ENCODE measurements around the gene CXADR.

The CXADR gene

GRCh38 chr21:17532292-17532691 is 19.4 kb downstream of the CXADR start:
- H3K4me1 ChIP-seq (ENCODE audit: control insufficient read depth, insufficient read depth, low read length): no peaks in the 10 kb centered on the region
- no peak overlapping the region for H3K4me3 ChIP-seq (ENCODE audit: low read length)
- H3K36me3 ChIP-seq (ENCODE audit: control insufficient read depth, insufficient read depth, low read length): no peaks in the 10 kb centered on the region
- no peak overlapping the region for H3K27ac ChIP-seq (ENCODE audit: low read depth, low read length)
- H3K9ac ChIP-seq (ENCODE audit: low read length): no peak overlapping the region
- no peaks in the 10 kb centered on the region for H3K27me3 ChIP-seq (ENCODE audit: control insufficient read depth, insufficient read depth, low read length)

- Histone ChIP-seq H3K4me3 (ENCODE audit: low read length) (no peak overlapping the region), H3K4me1 (ENCODE audit: control insufficient read depth, insufficient read depth, low read length) (no peaks in the 10 kb centered on the region), H3K9ac (ENCODE audit: low read length) (no peak overlapping the region), H3K27ac (ENCODE audit: low read depth, low read length) (no peak overlapping the region), H3K27me3 (ENCODE audit: control insufficient read depth, insufficient read depth, low read length) (no peaks in the 10 kb centered on the region), H3K36me3 (ENCODE audit: control insufficient read depth, insufficient read depth, low read length) (no peaks in the 10 kb centered on the region)
Observed at GRCh38 chr21:17536381-17536780, 23.5 kb downstream of the CXADR start.

DNA sequence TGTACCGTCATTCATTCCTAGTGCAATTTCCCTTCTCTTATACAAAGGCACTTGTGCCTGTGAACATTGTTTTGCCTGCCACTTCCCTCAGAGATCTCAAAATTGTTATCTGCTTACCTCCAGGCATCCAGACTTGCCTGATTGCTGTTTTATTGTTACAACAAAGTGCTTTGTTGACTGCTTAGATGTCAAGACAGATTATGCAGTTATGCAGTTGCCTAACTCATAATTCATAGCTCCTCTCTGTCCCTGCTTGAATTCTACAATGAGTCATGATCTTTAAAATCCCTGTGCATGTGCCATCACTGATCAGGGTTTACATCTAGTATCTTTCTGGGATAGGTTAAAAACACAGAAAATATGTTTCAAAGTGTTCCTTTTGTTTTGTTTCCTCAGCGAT is 24.5 kb downstream of the CXADR start:
- Histone ChIP-seq H3K27me3 (ENCODE audit: control insufficient read depth, insufficient read depth, low read length) (no peaks in the 10 kb centered on the region), H3K4me1 (ENCODE audit: control insufficient read depth, insufficient read depth, low read length) (no peaks in the 10 kb centered on the region), H3K9ac (ENCODE audit: low read length) (no peak overlapping the region), H3K36me3 (ENCODE audit: control insufficient read depth, insufficient read depth, low read length) (no peaks in the 10 kb centered on the region), H3K4me3 (ENCODE audit: low read length) (no peak overlapping the region), H3K27ac (ENCODE audit: low read depth, low read length) (no peak overlapping the region)

GRCh38 chr21:17538576-17538975 is 25.7 kb downstream of the CXADR start:
- H3K36me3 ChIP-seq (ENCODE audit: control insufficient read depth, insufficient read depth, low read length): no peaks in the 10 kb centered on the region
- no peak overlapping the region for H3K27ac ChIP-seq (ENCODE audit: low read depth, low read length)
- no peaks in the 10 kb centered on the region for H3K27me3 ChIP-seq (ENCODE audit: control insufficient read depth, insufficient read depth, low read length)
- H3K4me1 ChIP-seq (ENCODE audit: control insufficient read depth, insufficient read depth, low read length): no peaks in the 10 kb centered on the region
- no peak overlapping the region for H3K9ac ChIP-seq (ENCODE audit: low read length)
- no peak overlapping the region for H3K4me3 ChIP-seq (ENCODE audit: low read length)

DNA sequence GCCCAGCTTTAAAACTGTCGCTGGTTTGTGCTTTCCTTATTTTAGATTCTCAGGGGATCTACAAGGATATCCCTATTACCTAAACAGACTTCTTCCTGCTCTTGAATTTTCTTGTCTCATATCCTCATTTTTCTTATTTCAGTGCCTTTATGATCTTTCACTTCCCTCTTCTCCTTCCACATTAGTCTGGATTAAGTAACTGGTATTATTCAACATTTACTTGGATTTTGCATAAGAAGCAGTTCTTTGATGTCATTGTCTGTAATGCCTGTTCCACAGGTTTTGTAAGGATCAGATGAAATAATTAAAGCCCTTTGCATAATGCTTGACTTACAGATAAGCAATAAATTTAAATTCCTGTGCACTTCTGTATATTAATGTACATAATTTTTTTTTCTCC is 26.5 kb downstream of the CXADR start:
- Histone ChIP-seq H3K27me3 (ENCODE audit: control insufficient read depth, insufficient read depth, low read length) (no peaks in the 10 kb centered on the region), H3K4me3 (ENCODE audit: low read length) (no peak overlapping the region), H3K27ac (ENCODE audit: low read depth, low read length) (no peak overlapping the region), H3K36me3 (ENCODE audit: control insufficient read depth, insufficient read depth, low read length) (no peaks in the 10 kb centered on the region), H3K9ac (ENCODE audit: low read length) (no peak overlapping the region), H3K4me1 (ENCODE audit: control insufficient read depth, insufficient read depth, low read length) (no peaks in the 10 kb centered on the region)

- Histone ChIP-seq H3K4me1 (ENCODE audit: control insufficient read depth, insufficient read depth, low read length) (no peaks in the 10 kb centered on the region), H3K27ac (ENCODE audit: low read depth, low read length) (no peak overlapping the region), H3K27me3 (ENCODE audit: control insufficient read depth, insufficient read depth, low read length) (no peaks in the 10 kb centered on the region), H3K9ac (ENCODE audit: low read length) (no peak overlapping the region), H3K4me3 (ENCODE audit: low read length) (no peak overlapping the region), H3K36me3 (ENCODE audit: control insufficient read depth, insufficient read depth, low read length) (no peaks in the 10 kb centered on the region)
Observed at GRCh38 chr21:17539743-17540341, 27.0 kb downstream of the CXADR start.

DNA sequence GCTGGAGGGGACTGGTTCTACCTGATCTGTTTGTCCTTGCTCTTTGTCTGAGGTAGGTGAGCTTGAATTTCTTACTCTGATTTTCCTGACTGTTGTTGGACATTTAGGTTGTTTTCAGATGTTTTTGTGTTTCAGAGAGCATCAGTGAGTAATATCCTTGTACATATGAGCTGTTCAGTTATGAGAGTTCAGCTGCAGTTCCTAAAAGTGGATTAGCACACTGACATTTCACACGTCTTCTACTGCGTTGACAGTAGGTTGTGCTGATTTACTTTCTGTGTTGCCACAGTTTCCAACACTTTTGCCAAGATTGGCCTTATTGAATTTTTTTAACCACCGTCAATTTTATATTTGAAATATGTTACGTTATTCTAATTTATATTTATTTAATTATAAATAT is 27.7 kb downstream of the CXADR start:
- no peak overlapping the region for H3K9ac ChIP-seq (ENCODE audit: low read length)
- no peaks in the 10 kb centered on the region for H3K36me3 ChIP-seq (ENCODE audit: control insufficient read depth, insufficient read depth, low read length)
- H3K4me3 ChIP-seq (ENCODE audit: low read length): no peak overlapping the region
- no peaks in the 10 kb centered on the region for H3K27me3 ChIP-seq (ENCODE audit: control insufficient read depth, insufficient read depth, low read length)
- H3K4me1 ChIP-seq (ENCODE audit: control insufficient read depth, insufficient read depth, low read length): no peaks in the 10 kb centered on the region
- H3K27ac ChIP-seq (ENCODE audit: low read depth, low read length): no peak overlapping the region

GRCh38 chr21:17542371-17543011 is 29.6 kb downstream of the CXADR start:
- Histone ChIP-seq H3K9ac (ENCODE audit: low read length) (no peak overlapping the region), H3K36me3 (ENCODE audit: control insufficient read depth, insufficient read depth, low read length) (no peaks in the 10 kb centered on the region), H3K27ac (ENCODE audit: low read depth, low read length) (no peak overlapping the region)

GRCh38 chr21:17545007-17545406 is 32.2 kb downstream of the CXADR start:
- Histone ChIP-seq H3K27ac (ENCODE audit: low read depth, low read length) (no peak overlapping the region), H3K4me3 (ENCODE audit: low read length) (no peak overlapping the region), H3K27me3 (ENCODE audit: control insufficient read depth, insufficient read depth, low read length) (no peaks in the 10 kb centered on the region), H3K36me3 (ENCODE audit: control insufficient read depth, insufficient read depth, low read length) (no peaks in the 10 kb centered on the region), H3K9ac (ENCODE audit: low read length) (no peak overlapping the region), H3K4me1 (ENCODE audit: control insufficient read depth, insufficient read depth, low read length) (no peaks in the 10 kb centered on the region)

More at GRCh38 chr21:17542371-17543011, 29.6 kb downstream of the CXADR start:
- no peaks in the 10 kb centered on the region for H3K27me3 ChIP-seq (ENCODE audit: control insufficient read depth, insufficient read depth, low read length)
- no peaks in the 10 kb centered on the region for H3K4me1 ChIP-seq (ENCODE audit: control insufficient read depth, insufficient read depth, low read length)
- no peak overlapping the region for H3K4me3 ChIP-seq (ENCODE audit: low read length)

- Histone ChIP-seq H3K4me1 (ENCODE audit: control insufficient read depth, insufficient read depth, low read length) (no peaks in the 10 kb centered on the region), H3K36me3 (ENCODE audit: control insufficient read depth, insufficient read depth, low read length) (no peaks in the 10 kb centered on the region), H3K9ac (ENCODE audit: low read length) (no peak overlapping the region), H3K27ac (ENCODE audit: low read depth, low read length) (no peak overlapping the region), H3K4me3 (ENCODE audit: low read length) (no peak overlapping the region), H3K27me3 (ENCODE audit: control insufficient read depth, insufficient read depth, low read length) (no peaks in the 10 kb centered on the region)
Observed at GRCh38 chr21:17548262-17548661, 35.4 kb downstream of the CXADR start.

GRCh38 chr21:17550671-17551308 is 37.9 kb downstream of the CXADR start:
- no peaks in the 10 kb centered on the region for H3K27me3 ChIP-seq (ENCODE audit: control insufficient read depth, insufficient read depth, low read length)
- no peak overlapping the region for H3K27ac ChIP-seq (ENCODE audit: low read depth, low read length)
- H3K4me3 ChIP-seq (ENCODE audit: low read length): no peak overlapping the region
- no peaks in the 10 kb centered on the region for H3K4me1 ChIP-seq (ENCODE audit: control insufficient read depth, insufficient read depth, low read length)
- H3K9ac ChIP-seq (ENCODE audit: low read length): no peak overlapping the region
- H3K36me3 ChIP-seq (ENCODE audit: control insufficient read depth, insufficient read depth, low read length): peaks cover 2% of the 10 kb centered on the region

GRCh38 chr21:17552410-17552809 is 39.6 kb downstream of the CXADR start:
- Histone ChIP-seq H3K36me3 (ENCODE audit: control insufficient read depth, insufficient read depth, low read length) (peaks cover 2% of the 10 kb centered on the region), H3K9ac (ENCODE audit: low read length) (no peak overlapping the region), H3K4me1 (ENCODE audit: control insufficient read depth, insufficient read depth, low read length) (no peaks in the 10 kb centered on the region), H3K4me3 (ENCODE audit: low read length) (no peak overlapping the region), H3K27ac (ENCODE audit: low read depth, low read length) (no peak overlapping the region), H3K27me3 (ENCODE audit: control insufficient read depth, insufficient read depth, low read length) (no peaks in the 10 kb centered on the region)

- H3K27ac ChIP-seq (ENCODE audit: low read depth, low read length): no peak overlapping the region
- H3K36me3 ChIP-seq (ENCODE audit: control insufficient read depth, insufficient read depth, low read length): peaks cover 2% of the 10 kb centered on the region
- no peak overlapping the region for H3K9ac ChIP-seq (ENCODE audit: low read length)
- no peaks in the 10 kb centered on the region for H3K4me1 ChIP-seq (ENCODE audit: control insufficient read depth, insufficient read depth, low read length)
- H3K4me3 ChIP-seq (ENCODE audit: low read length): no peak overlapping the region
- H3K27me3 ChIP-seq (ENCODE audit: control insufficient read depth, insufficient read depth, low read length): no peaks in the 10 kb centered on the region
Observed at GRCh38 chr21:17554120-17554519, 41.3 kb downstream of the CXADR start.

Measured in rectal smooth muscle tissue (tissue), 1 donor.